HepG2 (cell line): ENCODE measurements around the gene SSC5D. TPM values are rescaled to one million over a fixed set of nuclear protein-coding genes. Genes with fewer than 3 reads are reported as not detected.

ENCODE experiments used
- ATAC-seq: fragments of 200-7000 bp; cut with Tn5 transposase; 3 replicates; pipeline ENCODE4 v1.9.1; 2020; ENCODE audit warnings: mild to moderate bottlenecking, moderate library complexity
- BruUV-seq: library from RNA; stranded (reverse); fragments of 400-500 nt; replicated peaks from 2 replicates; lab custom pipeline; 2021; lab: Mats Ljungman, UMichigan
- CTCF ChIA-PET: fragments of 300-600 bp; formaldehyde crosslinking; extraction: SDS; loops from one replicate; lab custom pipeline; 2021; ENCODE audit warnings: low total read pairs, inconsistent platforms, low intra/inter-chr PET ratio; lab: Yijun Ruan, JAX
- POLR2A ChIA-PET: fragments of 350-600 bp; sonication (Branson Sonifier 250); formaldehyde crosslinking; loops from one replicate; lab custom pipeline; 2020; ENCODE audit warnings: antibody characterized with exemption, inconsistent platforms; lab: Yijun Ruan, JAX
- DNase-seq: peaks from one replicate; pipeline ENCODE4 v3.0.0-alpha.2; 2015; ENCODE audit warnings: low spot score
- FAIRE-seq: peaks from 3 replicates; lab custom pipeline; 2011; peaks lifted over from hg19 to GRCh38; lab: Jason Lieb, UNC
- H2AFZ ChIP-seq: one replicate; pipeline ENCODE4 v1.6.1; 2011; ENCODE audit warnings: low read length, inconsistent platforms
- H3K27ac ChIP-seq: fragments of 300-600 bp; 3 replicates; pipeline ENCODE4 v1.8.0; 2011; ENCODE audit warnings: mixed run types, mild to moderate bottlenecking, mixed read lengths, low read length, inconsistent platforms; ENCODE audit not compliant: insufficient read depth; ENCODE audit errors: extremely low read length
- H3K27me3 ChIP-seq, 2 experiments: fragments of 200-600 bp in 1 of 2; 2 replicates in 1 of 2; 3 replicates in 1 of 2; pipeline versions ENCODE4 v1.6.0 to v1.8.0; 2011; ENCODE audit warnings: low read length in 2 of 2, mild to moderate bottlenecking in 2 of 2, moderate library complexity in 2 of 2, inconsistent platforms in 1 of 2; ENCODE audit not compliant: insufficient read depth in 2 of 2, control insufficient read depth in 1 of 2
- H3K36me3 ChIP-seq, 2 experiments: fragments of 200-600 bp in 1 of 2; replicated peaks in 1 of 2; 2 replicates in 1 of 2; 3 replicates in 1 of 2; pipeline versions ENCODE4 v1.5.1 to v1.8.0; 2011; ENCODE audit warnings: low read length in 2 of 2, inconsistent platforms in 1 of 2; ENCODE audit not compliant: insufficient read depth in 2 of 2, control insufficient read depth in 1 of 2
- H3K4me1 ChIP-seq: 2 replicates; pipeline ENCODE4 v1.5.1; 2012; ENCODE audit warnings: low read length, inconsistent platforms; ENCODE audit not compliant: insufficient read depth
- H3K4me2 ChIP-seq: 2 replicates; pipeline ENCODE4 v1.6.0; 2011; ENCODE audit warnings: low read depth, low read length, inconsistent platforms
- H3K4me3 ChIP-seq, 3 experiments: fragments of 200-600 bp in 1 of 3; sonication (generic), shearing (Covaris generic) in 1 of 3; replicated peaks in 1 of 3; 2 replicates each; pipeline ENCODE4 v1.5.1; 2011 to 2016; ENCODE audit warnings: low read length in 3 of 3, inconsistent platforms in 2 of 3, low read depth in 2 of 3, mild to moderate bottlenecking in 2 of 3, control low read depth in 1 of 3, mixed read lengths in 1 of 3; ENCODE audit not compliant: insufficient read depth in 1 of 3
- H3K79me2 ChIP-seq: one replicate; pipeline ENCODE4 v1.6.1; 2011; ENCODE audit warnings: low read length, inconsistent platforms; ENCODE audit not compliant: insufficient read depth
- H3K9ac ChIP-seq: 2 replicates; pipeline ENCODE4 v1.6.0; 2011; ENCODE audit warnings: mild to moderate bottlenecking, low read depth, low read length, inconsistent platforms; ENCODE audit not compliant: insufficient read depth
- H3K9me3 ChIP-seq: 2 replicates; pipeline ENCODE4 v1.5.1; 2012; ENCODE audit warnings: mild to moderate bottlenecking, low read length
- H4K20me1 ChIP-seq: 2 replicates; pipeline ENCODE4 v1.6.0; 2011; ENCODE audit warnings: inconsistent platforms, mild to moderate bottlenecking, low read length, moderate library complexity; ENCODE audit not compliant: insufficient read depth
- ETV6 ChIP-seq: sonication (generic); formaldehyde crosslinking; conservative IDR thresholded peaks from 2 replicates; pipeline ENCODE4 v1.4.0; 2020; ENCODE audit warnings: missing genetic modification reagents
- FOSL2 ChIP-seq: sonication (generic); formaldehyde crosslinking; IDR thresholded peaks from 2 replicates; pipeline ENCODE4 v1.4.0; 2020; ENCODE audit warnings: missing genetic modification reagents
- SMAD1 ChIP-seq: sonication (generic); formaldehyde crosslinking; IDR thresholded peaks from 2 replicates; pipeline ENCODE4 v1.4.0; 2020; ENCODE audit warnings: missing genetic modification reagents, low read depth, mild to moderate bottlenecking, borderline replicate concordance
- ZC3H4 ChIP-seq: sonication (generic); formaldehyde crosslinking; IDR thresholded peaks from 2 replicates; pipeline ENCODE4 v1.4.0; 2020; ENCODE audit warnings: missing genetic modification reagents, borderline replicate concordance
- WGBS: methylation state at CpG from one replicate; pipeline ENCODE4 v1.1.6; 2017; ENCODE audit warnings: low lambda C conversion rate; 5-methylcytosine and 5-hydroxymethylcytosine counted together
- in situ Hi-C: cut with HindIII; loops from 2 replicates; pipeline ENCODE4 v1.10.0; 2017; ENCODE audit warnings: low pct_unique_long_range_greater_than_20kb; ENCODE audit not compliant: extremely low pct_ligation_motif_present
- intact Hi-C: fragments of 100-400 bp; cut with micrococcal nuclease; formaldehyde crosslinking; loops from one replicate; pipeline ENCODE4 v1.10.0; 2022; ENCODE audit not compliant: unreplicated experiment
- polyA plus RNA-seq, 8 experiments: library from polyadenylated mRNA; depleted of rRNA in 3 of 8; stranded (reverse) in 7 of 8; unstranded in 1 of 8; fragments of >200 nt; fragmentation: Illumina TruSeq in 4 of 8; extraction: Trizol in 4 of 8; gene quantifications; 2 replicates each; pipeline versions ENCODE4 v1.2.1 to v1.2.3, GENCODE V29; 2011 to 2016; ENCODE audit warnings: low read depth in 4 of 8, missing spikeins in 1 of 8, mixed read lengths in 1 of 8; ENCODE audit not compliant: insufficient read depth in 1 of 8
- total RNA-seq, 5 experiments: library from RNA; depleted of rRNA; stranded (reverse); fragments of >200 nt; fragmentation: Illumina TruSeq; extraction: Trizol; gene quantifications; 2 replicates each; pipeline ENCODE4 v1.2.3, GENCODE V29; 2016; ENCODE audit warnings: low read depth in 1 of 5
- TF ChIP-seq, protein P1 (sequence below): sonication (generic); formaldehyde crosslinking; IDR thresholded peaks from 2 replicates; pipeline ENCODE4 v1.4.0; 2020; ENCODE audit warnings: mild to moderate bottlenecking, missing genetic modification reagents, borderline replicate concordance
- TF ChIP-seq, protein P2 (sequence below): sonication (generic); formaldehyde crosslinking; IDR thresholded peaks from 2 replicates; pipeline ENCODE4 v1.5.1; 2020; ENCODE audit warnings: mild to moderate bottlenecking, missing genetic modification reagents, borderline replicate concordance
- TF ChIP-seq, protein P3 (sequence below): sonication (generic); formaldehyde crosslinking; IDR thresholded peaks from 2 replicates; pipeline ENCODE4 v1.5.0; 2020; ENCODE audit warnings: missing genetic modification reagents
- TF ChIP-seq, protein P4 (sequence below): IDR thresholded peaks from 2 replicates; pipeline ENCODE4 v1.6.1; 2012; ENCODE audit warnings: low read depth, low read length, improper control_type of control experiment
- TF ChIP-seq, protein P5 (sequence below): sonication (generic); formaldehyde crosslinking; IDR thresholded peaks from 2 replicates; pipeline ENCODE4 v1.4.0; 2020; ENCODE audit warnings: missing genetic modification reagents, borderline replicate concordance

Gene SSC5D
- total and polyA plus RNA-seq, 2 of the 13 experiments (the other 11 are each of a cell fraction or from before 2014, with no cell fraction given), result not detected

DNA sequence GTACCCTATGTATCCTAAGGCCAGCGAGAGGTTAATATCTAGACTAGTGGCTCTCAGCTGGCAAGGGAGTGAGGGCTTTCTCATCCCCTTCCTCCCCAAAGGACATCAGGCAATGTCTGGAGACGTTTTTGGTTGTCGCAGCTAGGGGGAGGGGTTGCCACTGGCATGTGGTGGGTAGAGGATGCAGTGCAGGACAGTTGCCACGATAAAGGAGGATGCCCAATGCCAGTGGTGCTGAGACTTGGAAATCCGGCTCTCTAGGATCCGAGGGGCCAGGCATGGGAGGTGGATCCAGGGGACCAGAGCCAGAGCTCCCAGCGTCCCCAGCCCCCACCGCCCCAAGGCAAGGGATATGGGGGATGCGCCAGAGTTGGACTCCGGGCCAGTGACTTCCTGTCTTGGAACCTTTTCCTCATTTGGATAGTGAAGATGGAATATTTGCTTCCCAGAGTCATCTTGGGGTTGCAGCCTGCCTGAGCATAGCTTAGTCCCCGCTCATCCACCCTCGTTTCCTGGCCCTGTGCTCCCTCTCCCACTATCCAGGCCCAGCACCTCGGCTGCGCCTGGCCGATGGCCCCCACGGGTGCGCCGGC is 4.9 kb downstream of the SSC5D start (continued):
- TF ChIP-seq, protein P1, sequence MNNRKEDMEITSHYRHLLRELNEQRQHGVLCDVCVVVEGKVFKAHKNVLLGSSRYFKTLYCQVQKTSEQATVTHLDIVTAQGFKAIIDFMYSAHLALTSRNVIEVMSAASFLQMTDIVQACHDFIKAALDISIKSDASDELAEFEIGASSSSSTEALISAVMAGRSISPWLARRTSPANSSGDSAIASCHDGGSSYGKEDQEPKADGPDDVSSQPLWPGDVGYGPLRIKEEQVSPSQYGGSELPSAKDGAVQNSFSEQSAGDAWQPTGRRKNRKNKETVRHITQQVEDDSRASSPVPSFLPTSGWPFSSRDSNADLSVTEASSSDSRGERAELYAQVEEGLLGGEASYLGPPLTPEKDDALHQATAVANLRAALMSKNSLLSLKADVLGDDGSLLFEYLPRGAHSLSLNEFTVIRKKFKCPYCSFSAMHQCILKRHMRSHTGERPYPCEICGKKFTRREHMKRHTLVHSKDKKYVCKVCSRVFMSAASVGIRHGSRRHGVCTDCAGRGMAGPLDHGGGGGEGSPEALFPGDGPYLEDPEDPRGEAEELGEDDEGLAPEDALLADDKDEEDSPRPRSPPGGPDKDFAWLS (CRISPR knock-in tag), result no peak

DNA sequence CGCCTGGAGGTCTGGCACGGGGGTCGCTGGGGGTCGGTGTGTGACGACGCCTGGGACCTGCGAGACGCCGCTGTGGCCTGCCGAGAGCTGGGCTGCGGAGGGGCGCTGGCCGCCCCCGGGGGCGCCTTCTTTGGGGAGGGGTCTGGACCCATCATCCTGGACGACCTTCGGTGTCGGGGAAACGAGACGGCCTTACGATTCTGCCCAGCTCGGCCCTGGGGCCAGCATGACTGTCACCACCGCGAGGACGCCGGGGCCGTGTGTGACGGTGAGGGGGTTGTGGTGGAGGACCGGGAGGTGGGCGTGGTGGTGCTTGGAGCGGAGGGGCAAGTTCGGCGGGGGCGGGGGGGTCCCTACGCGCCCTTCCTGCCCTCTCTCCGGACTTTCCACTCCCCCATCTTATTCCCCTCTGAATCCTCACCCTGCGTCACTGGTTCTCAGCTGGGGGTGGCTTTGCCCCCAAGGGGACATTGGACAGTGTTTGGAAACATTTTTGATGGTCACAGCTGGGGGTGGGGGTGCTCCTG is 5.5 kb downstream of the SSC5D start:
- Histone ChIP-seq H3K27me3 (peaks cover 18 to 79% of the 10 kb centered on the region in 2 experiments), H3K4me1 (peaks cover 1% of the 10 kb centered on the region; the same call in 1 of the 2 replicates), H3K79me2 (no peaks in the 10 kb centered on the region), H3K4me2 (no peak overlapping the region), H3K9ac (no peak overlapping the region), H2AFZ (no peak overlapping the region), H3K4me3 (no peak overlapping the region), H4K20me1 (no peaks in the 10 kb centered on the region), H3K36me3 (no peaks in the 10 kb centered on the region), H3K27ac (no peak overlapping the region), H3K9me3 (no peaks in the 10 kb centered on the region)
- intact Hi-C loops, result no loop called here
- in situ Hi-C loops, result no loop called here
- no peak for ATAC-seq
- ChIA-PET CTCF (no interaction called here), POLR2A (interaction anchor here (1.2 to 1.6 kb wide), 2 partner anchors 8 to 11 kb away, joined by 3 to 5 read pairs; partner anchors contain the start of gene NAT14)
- TF ChIP-seq, protein P2, sequence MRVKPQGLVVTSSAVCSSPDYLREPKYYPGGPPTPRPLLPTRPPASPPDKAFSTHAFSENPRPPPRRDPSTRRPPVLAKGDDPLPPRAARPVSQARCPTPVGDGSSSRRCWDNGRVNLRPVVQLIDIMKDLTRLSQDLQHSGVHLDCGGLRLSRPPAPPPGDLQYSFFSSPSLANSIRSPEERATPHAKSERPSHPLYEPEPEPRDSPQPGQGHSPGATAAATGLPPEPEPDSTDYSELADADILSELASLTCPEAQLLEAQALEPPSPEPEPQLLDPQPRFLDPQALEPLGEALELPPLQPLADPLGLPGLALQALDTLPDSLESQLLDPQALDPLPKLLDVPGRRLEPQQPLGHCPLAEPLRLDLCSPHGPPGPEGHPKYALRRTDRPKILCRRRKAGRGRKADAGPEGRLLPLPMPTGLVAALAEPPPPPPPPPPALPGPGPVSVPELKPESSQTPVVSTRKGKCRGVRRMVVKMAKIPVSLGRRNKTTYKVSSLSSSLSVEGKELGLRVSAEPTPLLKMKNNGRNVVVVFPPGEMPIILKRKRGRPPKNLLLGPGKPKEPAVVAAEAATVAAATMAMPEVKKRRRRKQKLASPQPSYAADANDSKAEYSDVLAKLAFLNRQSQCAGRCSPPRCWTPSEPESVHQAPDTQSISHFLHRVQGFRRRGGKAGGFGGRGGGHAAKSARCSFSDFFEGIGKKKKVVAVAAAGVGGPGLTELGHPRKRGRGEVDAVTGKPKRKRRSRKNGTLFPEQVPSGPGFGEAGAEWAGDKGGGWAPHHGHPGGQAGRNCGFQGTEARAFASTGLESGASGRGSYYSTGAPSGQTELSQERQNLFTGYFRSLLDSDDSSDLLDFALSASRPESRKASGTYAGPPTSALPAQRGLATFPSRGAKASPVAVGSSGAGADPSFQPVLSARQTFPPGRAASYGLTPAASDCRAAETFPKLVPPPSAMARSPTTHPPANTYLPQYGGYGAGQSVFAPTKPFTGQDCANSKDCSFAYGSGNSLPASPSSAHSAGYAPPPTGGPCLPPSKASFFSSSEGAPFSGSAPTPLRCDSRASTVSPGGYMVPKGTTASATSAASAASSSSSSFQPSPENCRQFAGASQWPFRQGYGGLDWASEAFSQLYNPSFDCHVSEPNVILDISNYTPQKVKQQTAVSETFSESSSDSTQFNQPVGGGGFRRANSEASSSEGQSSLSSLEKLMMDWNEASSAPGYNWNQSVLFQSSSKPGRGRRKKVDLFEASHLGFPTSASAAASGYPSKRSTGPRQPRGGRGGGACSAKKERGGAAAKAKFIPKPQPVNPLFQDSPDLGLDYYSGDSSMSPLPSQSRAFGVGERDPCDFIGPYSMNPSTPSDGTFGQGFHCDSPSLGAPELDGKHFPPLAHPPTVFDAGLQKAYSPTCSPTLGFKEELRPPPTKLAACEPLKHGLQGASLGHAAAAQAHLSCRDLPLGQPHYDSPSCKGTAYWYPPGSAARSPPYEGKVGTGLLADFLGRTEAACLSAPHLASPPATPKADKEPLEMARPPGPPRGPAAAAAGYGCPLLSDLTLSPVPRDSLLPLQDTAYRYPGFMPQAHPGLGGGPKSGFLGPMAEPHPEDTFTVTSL (CRISPR knock-in tag), result no peak
- TF ChIP-seq, protein P3, sequence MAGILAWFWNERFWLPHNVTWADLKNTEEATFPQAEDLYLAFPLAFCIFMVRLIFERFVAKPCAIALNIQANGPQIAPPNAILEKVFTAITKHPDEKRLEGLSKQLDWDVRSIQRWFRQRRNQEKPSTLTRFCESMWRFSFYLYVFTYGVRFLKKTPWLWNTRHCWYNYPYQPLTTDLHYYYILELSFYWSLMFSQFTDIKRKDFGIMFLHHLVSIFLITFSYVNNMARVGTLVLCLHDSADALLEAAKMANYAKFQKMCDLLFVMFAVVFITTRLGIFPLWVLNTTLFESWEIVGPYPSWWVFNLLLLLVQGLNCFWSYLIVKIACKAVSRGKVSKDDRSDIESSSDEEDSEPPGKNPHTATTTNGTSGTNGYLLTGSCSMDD (CRISPR knock-in tag), result no peak
- TF ChIP-seq SMAD1 (CRISPR knock-in tag) (no peak), ZC3H4 (CRISPR knock-in tag) (no peak), FOSL2 (CRISPR knock-in tag) (no peak), ETV6 (CRISPR knock-in tag) (no peak)
- TF ChIP-seq, protein P4, sequence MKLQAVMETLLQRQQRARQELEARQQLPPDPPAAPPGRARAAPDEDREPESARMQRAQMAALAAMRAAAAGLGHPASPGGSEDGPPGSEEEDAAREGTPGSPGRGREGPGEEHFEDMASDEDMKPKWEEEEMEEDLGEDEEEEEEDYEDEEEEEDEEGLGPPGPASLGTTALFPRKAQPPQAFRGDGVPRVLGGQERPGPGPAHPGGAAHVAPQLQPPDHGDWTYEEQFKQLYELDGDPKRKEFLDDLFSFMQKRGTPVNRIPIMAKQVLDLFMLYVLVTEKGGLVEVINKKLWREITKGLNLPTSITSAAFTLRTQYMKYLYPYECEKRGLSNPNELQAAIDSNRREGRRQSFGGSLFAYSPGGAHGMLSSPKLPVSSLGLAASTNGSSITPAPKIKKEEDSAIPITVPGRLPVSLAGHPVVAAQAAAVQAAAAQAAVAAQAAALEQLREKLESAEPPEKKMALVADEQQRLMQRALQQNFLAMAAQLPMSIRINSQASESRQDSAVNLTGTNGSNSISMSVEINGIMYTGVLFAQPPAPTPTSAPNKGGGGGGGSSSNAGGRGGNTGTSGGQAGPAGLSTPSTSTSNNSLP, result no peak
- TF ChIP-seq, protein P5, sequence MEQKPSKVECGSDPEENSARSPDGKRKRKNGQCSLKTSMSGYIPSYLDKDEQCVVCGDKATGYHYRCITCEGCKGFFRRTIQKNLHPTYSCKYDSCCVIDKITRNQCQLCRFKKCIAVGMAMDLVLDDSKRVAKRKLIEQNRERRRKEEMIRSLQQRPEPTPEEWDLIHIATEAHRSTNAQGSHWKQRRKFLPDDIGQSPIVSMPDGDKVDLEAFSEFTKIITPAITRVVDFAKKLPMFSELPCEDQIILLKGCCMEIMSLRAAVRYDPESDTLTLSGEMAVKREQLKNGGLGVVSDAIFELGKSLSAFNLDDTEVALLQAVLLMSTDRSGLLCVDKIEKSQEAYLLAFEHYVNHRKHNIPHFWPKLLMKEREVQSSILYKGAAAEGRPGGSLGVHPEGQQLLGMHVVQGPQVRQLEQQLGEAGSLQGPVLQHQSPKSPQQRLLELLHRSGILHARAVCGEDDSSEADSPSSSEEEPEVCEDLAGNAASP (CRISPR knock-in tag), result no peak
- 9% methylated on average over 5 of the region's 38 CpGs for whole genome bisulfite sequencing
- no TSS peak for BruUV-seq
- DNase-seq, result no peak
- FAIRE-seq, result no peak
